MM.1S (cell line): ENCODE data around the gene DIO3.

ENCODE experiments used
- EZH2 ChIP-seq: fragments of 300-600 bp; sonication (generic); optimal IDR thresholded peaks from 2 replicates; pipeline ENCODE3; 2017; ENCODE audit warnings: low read depth, mild to moderate bottlenecking, antibody characterized with exemption, low read length, mixed read lengths
- EZH2phosphoT487 ChIP-seq: fragments of 300-600 bp; sonication (generic); IDR thresholded peaks from 2 replicates; pipeline ENCODE4 v1.6.1; 2018; ENCODE audit warnings: antibody characterized with exemption, low read length
- TF ChIP-seq, protein P1 (sequence below): fragments of 300-600 bp; sonication (generic); IDR thresholded peaks from 2 replicates; pipeline ENCODE4 v1.5.1; 2016; ENCODE audit warnings: antibody characterized with exemption, low read length, mixed read lengths

DNA sequence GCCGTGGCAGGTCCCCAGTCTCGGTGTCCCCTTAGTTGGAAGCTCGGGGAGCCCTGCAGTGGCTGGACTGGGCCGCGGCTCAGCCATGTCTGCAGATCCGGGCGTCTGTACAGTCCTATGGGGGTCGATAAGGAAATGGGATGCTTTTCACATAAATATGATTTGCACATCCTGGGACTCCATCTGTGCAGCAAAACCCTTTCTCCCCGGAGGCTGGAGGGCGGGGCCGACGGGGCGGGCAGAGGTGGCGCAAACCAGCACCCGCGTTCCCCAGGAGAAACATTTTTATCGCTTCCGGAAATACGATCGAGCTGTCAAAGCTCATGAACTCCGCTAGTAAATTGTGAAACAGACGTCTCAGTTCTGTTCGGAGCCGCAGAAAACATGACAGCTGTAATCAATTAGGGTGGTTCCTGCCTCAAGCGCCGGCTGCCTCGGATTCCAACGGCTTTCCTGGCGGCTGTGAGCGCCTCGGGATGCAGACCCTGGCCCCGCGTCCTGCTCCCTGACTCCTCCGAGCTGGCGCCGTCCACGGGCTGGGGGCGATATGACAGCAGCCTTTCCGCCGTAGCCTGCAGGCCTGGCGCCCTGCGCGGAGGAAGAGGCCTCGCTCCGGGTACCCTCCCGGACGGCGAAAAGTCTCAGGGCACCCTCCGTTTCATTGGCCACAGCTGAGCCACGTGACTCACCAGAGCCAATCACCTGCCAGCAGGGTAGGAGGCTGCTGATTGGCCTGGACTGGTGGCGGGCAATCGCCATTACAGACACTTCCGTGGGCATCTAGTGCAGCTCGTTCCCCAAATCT lies 23.0 kb downstream of the DIO3 start:
- TF ChIP-seq, protein P1, sequence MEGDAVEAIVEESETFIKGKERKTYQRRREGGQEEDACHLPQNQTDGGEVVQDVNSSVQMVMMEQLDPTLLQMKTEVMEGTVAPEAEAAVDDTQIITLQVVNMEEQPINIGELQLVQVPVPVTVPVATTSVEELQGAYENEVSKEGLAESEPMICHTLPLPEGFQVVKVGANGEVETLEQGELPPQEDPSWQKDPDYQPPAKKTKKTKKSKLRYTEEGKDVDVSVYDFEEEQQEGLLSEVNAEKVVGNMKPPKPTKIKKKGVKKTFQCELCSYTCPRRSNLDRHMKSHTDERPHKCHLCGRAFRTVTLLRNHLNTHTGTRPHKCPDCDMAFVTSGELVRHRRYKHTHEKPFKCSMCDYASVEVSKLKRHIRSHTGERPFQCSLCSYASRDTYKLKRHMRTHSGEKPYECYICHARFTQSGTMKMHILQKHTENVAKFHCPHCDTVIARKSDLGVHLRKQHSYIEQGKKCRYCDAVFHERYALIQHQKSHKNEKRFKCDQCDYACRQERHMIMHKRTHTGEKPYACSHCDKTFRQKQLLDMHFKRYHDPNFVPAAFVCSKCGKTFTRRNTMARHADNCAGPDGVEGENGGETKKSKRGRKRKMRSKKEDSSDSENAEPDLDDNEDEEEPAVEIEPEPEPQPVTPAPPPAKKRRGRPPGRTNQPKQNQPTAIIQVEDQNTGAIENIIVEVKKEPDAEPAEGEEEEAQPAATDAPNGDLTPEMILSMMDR = no peak
- TF ChIP-seq EZH2 (no peak), EZH2phosphoT487 (no peak)
